Omental fat pad (tissue), 4 donors: ENCODE data around the gene PPP1R14C. TPM values are rescaled to one million over a fixed set of nuclear protein-coding genes. Genes with fewer than 3 reads are reported as not detected.

ENCODE experiments used
- ATAC-seq: fragments of 150-250 bp; one replicate; pipeline ENCODE4 v1.9.1; 2016; ENCODE audit warnings: mild to moderate bottlenecking, moderate library complexity; ENCODE audit not compliant: low FRiP score
- DNase-seq: peaks from one replicate; pipeline ENCODE4 v3.0.0-alpha.2; 2019; ENCODE audit warnings: low spot score
- CTCF ChIP-seq, 3 donors: fragments of 450-650 bp; IDR thresholded peaks; one replicate each; pipeline ENCODE4 v1.5.1; 2016 to 2017; ENCODE audit warnings: antibody characterized with exemption in 3 of 3, mild to moderate bottlenecking in 3 of 3, moderate library complexity in 2 of 3
- total RNA-seq, 4 donors: library from RNA; depleted of rRNA; stranded (reverse); fragments of >200 nt; gene quantifications; one replicate each; pipeline ENCODE4 v1.1.0, GENCODE V29; 2016

PPP1R14C gene
- total RNA-seq, 4 donors from 2014 or later: 0.31 to 1.1 TPM; not detected in 2

GRCh38 chr6:150228072-150228733, 85.4 kb downstream of the PPP1R14C start:
- no peak for TF ChIP-seq CTCF (IDR thresholded peaks at IDR 0.05)
- DNase-seq: no peak
- ATAC-seq: no peak

GRCh38 chr6:150229436-150230163, 86.8 kb downstream of the PPP1R14C start:
- ATAC-seq (no peak), DNase-seq (no peak)
- TF ChIP-seq CTCF (IDR thresholded peaks at IDR 0.05): no peak

- DNase-seq: no peak
These were observed 87.3 kb downstream of the PPP1R14C start for GRCh38 chr6:150230164-150230561.

GRCh38 chr6:150230832-150231524, 88.1 kb downstream of the PPP1R14C start:
- no peak for TF ChIP-seq CTCF (IDR thresholded peaks at IDR 0.05)
- ATAC-seq: no peak
- no peak for DNase-seq

More at GRCh38 chr6:150230164-150230561, 87.3 kb downstream of the PPP1R14C start:
- TF ChIP-seq CTCF (IDR thresholded peaks at IDR 0.05): no peak
- ATAC-seq: no peak

GRCh38 chr6:150231525-150231850, 88.6 kb downstream of the PPP1R14C start:
- DNase-seq (no peak), ATAC-seq (no peak)
- no peak for TF ChIP-seq CTCF (IDR thresholded peaks at IDR 0.05)

GRCh38 chr6:150233843-150234269, 91.0 kb downstream of the PPP1R14C start:
- TF ChIP-seq CTCF (IDR thresholded peaks at IDR 0.05): no peak
- DNase-seq (no peak), ATAC-seq (no peak)
